D721Med (cell line): ENCODE results near the gene DOHH.

Source experiments
- DNase-seq: peaks from one replicate; pipeline ENCODE4 v3.0.0; 2011; ENCODE audit warnings: low spot score; ENCODE audit not compliant: insufficient read length
- FAIRE-seq: peaks from 2 replicates; lab custom pipeline; 2011; peaks lifted over from hg19 to GRCh38; lab: Jason Lieb, UNC
- CTCF ChIP-seq: IDR thresholded peaks from 2 replicates; pipeline ENCODE4 v1.5.1; 2012; ENCODE audit warnings: mild to moderate bottlenecking, control low read depth; ENCODE audit not compliant: insufficient read depth; ENCODE audit errors: missing control alignments

The DOHH gene

GRCh38 chr19:3524078-3524842 lies 23.8 kb upstream of the DOHH start:
- no peak for DNase-seq
- TF ChIP-seq CTCF: no peak
- no peak for FAIRE-seq

- no peak for TF ChIP-seq CTCF
- FAIRE-seq (no peak), DNase-seq (no peak)
These were observed 23.0 kb upstream of the DOHH start for GRCh38 chr19:3523361-3524077.

- no peak for TF ChIP-seq CTCF
- DNase-seq (no peak), FAIRE-seq (no peak)
These were observed 22.2 kb upstream of the DOHH start for GRCh38 chr19:3522421-3523360.

GRCh38 chr19:3521104-3521445 lies 20.6 kb upstream of the DOHH start:
- no peak for FAIRE-seq
- no peak for DNase-seq
- no peak for TF ChIP-seq CTCF

- no peak for TF ChIP-seq CTCF
- DNase-seq (no peak), FAIRE-seq (no peak)
These were observed 20.0 kb upstream of the DOHH start for GRCh38 chr19:3520166-3521103.

- no peak for FAIRE-seq
- TF ChIP-seq CTCF: no peak
- no peak for DNase-seq
These were observed 18.7 kb upstream of the DOHH start for GRCh38 chr19:3519126-3519525.
